ENCODE data around the gene MUC20.

DNA sequence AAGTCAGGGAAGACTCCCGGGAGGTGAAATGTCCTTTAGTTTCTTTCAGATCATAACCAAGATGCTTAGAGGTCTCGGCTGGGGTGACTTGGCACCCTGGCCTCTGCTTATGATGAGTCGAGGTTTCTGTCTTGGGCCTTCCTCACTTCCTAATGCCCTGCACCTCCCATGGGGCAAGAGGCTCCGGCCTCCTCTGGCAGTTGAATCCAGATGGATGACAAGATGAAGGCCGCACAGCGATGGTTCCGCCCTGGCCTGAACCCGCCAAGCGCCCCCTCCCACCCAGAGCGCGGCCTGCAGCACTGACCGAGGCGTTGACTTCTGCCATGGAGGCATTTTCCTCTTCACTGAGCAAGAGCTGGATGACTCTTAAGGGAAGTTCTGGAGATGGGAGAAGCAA lies 31.3 kb downstream of the MUC20 start:
- TF ChIP-seq, protein P1, sequence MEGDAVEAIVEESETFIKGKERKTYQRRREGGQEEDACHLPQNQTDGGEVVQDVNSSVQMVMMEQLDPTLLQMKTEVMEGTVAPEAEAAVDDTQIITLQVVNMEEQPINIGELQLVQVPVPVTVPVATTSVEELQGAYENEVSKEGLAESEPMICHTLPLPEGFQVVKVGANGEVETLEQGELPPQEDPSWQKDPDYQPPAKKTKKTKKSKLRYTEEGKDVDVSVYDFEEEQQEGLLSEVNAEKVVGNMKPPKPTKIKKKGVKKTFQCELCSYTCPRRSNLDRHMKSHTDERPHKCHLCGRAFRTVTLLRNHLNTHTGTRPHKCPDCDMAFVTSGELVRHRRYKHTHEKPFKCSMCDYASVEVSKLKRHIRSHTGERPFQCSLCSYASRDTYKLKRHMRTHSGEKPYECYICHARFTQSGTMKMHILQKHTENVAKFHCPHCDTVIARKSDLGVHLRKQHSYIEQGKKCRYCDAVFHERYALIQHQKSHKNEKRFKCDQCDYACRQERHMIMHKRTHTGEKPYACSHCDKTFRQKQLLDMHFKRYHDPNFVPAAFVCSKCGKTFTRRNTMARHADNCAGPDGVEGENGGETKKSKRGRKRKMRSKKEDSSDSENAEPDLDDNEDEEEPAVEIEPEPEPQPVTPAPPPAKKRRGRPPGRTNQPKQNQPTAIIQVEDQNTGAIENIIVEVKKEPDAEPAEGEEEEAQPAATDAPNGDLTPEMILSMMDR (IDR thresholded peaks at IDR 0.05): no peak
- no peak for TF ChIP-seq POLR2A (IDR thresholded peaks at IDR 0.05)

Measured in right lobe of liver (tissue), 4 donors.